Measurements from ENCODE around the gene TMC2. TPM values are rescaled to one million over a fixed set of nuclear protein-coding genes. Genes with fewer than 3 reads are reported as not detected.

Gene TMC2
- total and polyA plus RNA-seq, 10 donors: 0.07 to 1.2 (median 0.13) TPM; not detected in 2

GRCh38 chr20:2631228-2631627 lies 94.9 kb downstream of the TMC2 start:
- H3K36me3 ChIP-seq: no peaks in the 10 kb centered on the region
- H3K4me3 ChIP-seq: no peak overlapping the region
- H3K4me1 ChIP-seq: no peaks in the 10 kb centered on the region
- no peak overlapping the region for H3K27ac ChIP-seq
- 16 to 45% (median 24%) methylated on average over 1 of the region's 1 CpG for WGBS, 5 donors
- no peak for DNase-seq
- TF ChIP-seq CTCF (IDR thresholded peaks at IDR 0.05 in 8 of 11, conservative IDR thresholded peaks at IDR 0.05 in 3 of 11): no peak
- no peak for TF ChIP-seq POLR2A (IDR thresholded peaks at IDR 0.05)
- no peak for TF ChIP-seq POLR2AphosphoS5 (IDR thresholded peaks at IDR 0.05)
- peaks cover 0 to 38% (median 29%) of the 10 kb centered on the region in 8 donors for H3K9me3 ChIP-seq
- intact Hi-C loops (cut with DNase I; ENCODE audit: low total_unique reads): no loop called here
- peaks cover 0 to 29% (median 7%) of the 10 kb centered on the region in 7 donors for H3K27me3 ChIP-seq (replicated peaks in 1 of 7)

DNA sequence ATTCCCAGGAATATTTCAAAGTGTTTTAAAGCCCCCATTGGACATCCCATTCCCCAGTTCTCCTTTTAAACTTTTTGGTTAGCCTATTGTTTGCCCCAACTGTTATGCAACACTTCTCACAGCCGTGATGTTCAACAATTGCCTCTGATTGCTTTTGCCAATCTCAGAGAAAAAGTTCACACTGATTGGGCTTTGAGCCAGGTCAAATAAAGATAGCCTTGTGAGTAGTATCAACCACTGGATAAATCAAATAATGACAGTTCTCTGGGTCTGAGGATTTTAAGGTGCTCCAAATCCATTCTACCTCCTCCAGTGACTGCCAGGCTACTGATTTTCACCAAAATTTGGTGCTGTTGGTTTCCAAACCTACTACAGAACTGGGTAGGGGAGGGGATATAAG lies 97.0 kb downstream of the TMC2 start:
- no peak overlapping the region for H3K4me3 ChIP-seq
- H3K27me3 ChIP-seq (replicated peaks in 1 of 7): peaks cover 0 to 29% (median 7%) of the 10 kb centered on the region in 7 donors
- TF ChIP-seq CTCF (IDR thresholded peaks at IDR 0.05 in 8 of 11, conservative IDR thresholded peaks at IDR 0.05 in 3 of 11) (no peak), POLR2AphosphoS5 (IDR thresholded peaks at IDR 0.05) (no peak), POLR2A (IDR thresholded peaks at IDR 0.05) (no peak)
- no peak overlapping the region for H3K27ac ChIP-seq
- intact Hi-C loops (cut with DNase I; ENCODE audit: low total_unique reads): no loop called here
- H3K9me3 ChIP-seq: peaks cover 0 to 29% (median 22%) of the 10 kb centered on the region in 8 donors
- no peaks in the 10 kb centered on the region for H3K4me1 ChIP-seq
- no peak for DNase-seq
- H3K36me3 ChIP-seq: no peaks in the 10 kb centered on the region
- 17 to 28% (median 22%) methylated on average over 1 of the region's 1 CpG for WGBS, 5 donors

- Histone ChIP-seq H3K36me3 (no peaks in the 10 kb centered on the region), H3K9me3 (no peaks in the 10 kb centered on the region), H3K4me1 (no peaks in the 10 kb centered on the region), H3K4me3 (no peak overlapping the region), H3K27me3 (replicated peaks in 1 of 7) (peaks cover 0 to 17% (median under 1%) of the 10 kb centered on the region in 7 donors), H3K27ac (no peak overlapping the region)
- WGBS, 5 donors: 74 to 79% (median 78%) methylated on average over 6 of the region's 6 CpGs
- TF ChIP-seq CTCF (IDR thresholded peaks at IDR 0.05 in 8 of 11, conservative IDR thresholded peaks at IDR 0.05 in 3 of 11) (no peak), POLR2AphosphoS5 (IDR thresholded peaks at IDR 0.05) (no peak)
- intact Hi-C loops (cut with DNase I; ENCODE audit: low total_unique reads): no loop called here
- no peak for DNase-seq
These were observed 100.9 kb downstream of the TMC2 start for GRCh38 chr20:2637246-2637645.

GRCh38 chr20:2640260-2640659 lies 103.9 kb downstream of the TMC2 start:
- H3K4me3 ChIP-seq: no peak overlapping the region
- intact Hi-C loops (cut with DNase I; ENCODE audit: low total_unique reads): loop anchor here (10.0 kb wide), 1 partner anchor 115 kb away; no protein-coding TSS in a partner anchor
- H3K27ac ChIP-seq: no peak overlapping the region
- WGBS, 5 donors: 47 to 77% (median 57%) methylated on average over 1 of the region's 1 CpG
- H3K9me3 ChIP-seq: no peaks in the 10 kb centered on the region
- TF ChIP-seq POLR2AphosphoS5 (IDR thresholded peaks at IDR 0.05) (no peak), POLR2A (IDR thresholded peaks at IDR 0.05) (no peak), CTCF (IDR thresholded peaks at IDR 0.05 in 8 of 11, conservative IDR thresholded peaks at IDR 0.05 in 3 of 11) (no peak)
- no peaks in the 10 kb centered on the region for H3K4me1 ChIP-seq
- peaks cover 0 to 2% (median 0%) of the 10 kb centered on the region in 7 donors for H3K27me3 ChIP-seq (replicated peaks in 1 of 7)
- peaks cover 0 to 9% (median 0%) of the 10 kb centered on the region in 6 donors for H3K36me3 ChIP-seq
- DNase-seq: no peak

Data from spleen (tissue), 11 donors.